Measurements from ENCODE around the gene PPME1. TPM values are rescaled to one million over a fixed set of nuclear protein-coding genes. Genes with fewer than 3 reads are reported as not detected.

The PPME1 gene
- total RNA-seq, 1 donor from 2014 or later: 35.4 TPM

- no peak for DNase-seq (ENCODE audit: low spot score)
These were observed 13.9 kb upstream of the PPME1 start for GRCh38 chr11:74157169-74157568.

- DNase-seq (ENCODE audit: low spot score): no peak
These were observed 11.4 kb upstream of the PPME1 start for GRCh38 chr11:74159642-74160041.

- no peak for DNase-seq (ENCODE audit: low spot score)
These were observed 8.2 kb upstream of the PPME1 start for GRCh38 chr11:74162681-74163467.

GRCh38 chr11:74168838-74169237 lies 2.3 kb upstream of the PPME1 start:
- no peak for DNase-seq (ENCODE audit: low spot score)

DNA sequence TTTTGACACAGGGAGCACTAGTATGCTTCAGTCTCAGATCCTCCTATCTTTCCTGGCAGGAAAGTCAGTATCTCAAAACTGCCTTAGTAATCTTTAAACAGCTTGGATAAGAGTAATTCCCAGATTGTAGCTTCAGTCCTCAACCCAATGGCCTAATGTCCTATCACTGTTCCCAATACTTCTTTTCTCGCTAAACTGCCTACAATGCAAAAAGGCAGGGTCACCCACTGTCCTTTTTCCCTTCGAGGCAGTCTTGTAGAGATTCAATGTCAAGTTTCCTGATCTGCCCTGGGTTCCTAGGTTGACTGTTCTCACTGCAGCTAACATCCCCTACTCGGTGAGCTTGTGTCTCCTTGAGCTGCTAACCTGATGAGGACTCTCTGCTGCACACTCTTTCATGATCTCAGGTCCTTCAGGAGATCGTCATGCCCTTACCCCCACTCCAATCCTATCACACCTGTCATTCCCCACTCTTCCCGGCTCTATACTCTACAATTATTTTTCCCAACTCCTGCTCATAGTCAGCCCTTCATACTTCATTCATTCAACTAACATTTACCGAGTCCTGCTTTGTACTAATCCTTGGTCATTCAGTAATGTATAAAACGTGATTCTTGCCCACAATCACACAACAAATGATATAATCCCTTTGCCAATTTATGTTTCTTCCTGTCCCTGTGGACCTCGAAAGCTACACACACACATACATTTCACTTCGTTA lies 1.2 kb upstream of the PPME1 start:
- DNase-seq (ENCODE audit: low spot score): no peak

DNA sequence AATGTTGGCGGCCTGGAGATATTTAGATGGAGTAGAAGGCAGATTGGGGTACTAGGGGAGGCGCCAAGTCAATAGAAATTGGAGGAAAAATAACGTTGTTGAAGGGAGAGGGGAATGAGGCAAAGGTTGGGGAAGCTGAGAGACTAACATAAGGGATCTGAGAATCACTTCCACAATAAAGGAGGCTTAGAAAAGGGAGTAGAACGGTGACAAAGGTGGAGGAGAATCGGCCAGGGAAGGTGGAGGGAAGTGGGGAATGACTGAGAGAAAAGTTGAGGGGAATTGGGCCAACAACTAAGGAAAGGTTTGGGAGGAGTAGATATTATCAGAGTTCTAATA lies 510 bp downstream of the PPME1 start:
- DNase-seq (ENCODE audit: low spot score): no peak

DNA sequence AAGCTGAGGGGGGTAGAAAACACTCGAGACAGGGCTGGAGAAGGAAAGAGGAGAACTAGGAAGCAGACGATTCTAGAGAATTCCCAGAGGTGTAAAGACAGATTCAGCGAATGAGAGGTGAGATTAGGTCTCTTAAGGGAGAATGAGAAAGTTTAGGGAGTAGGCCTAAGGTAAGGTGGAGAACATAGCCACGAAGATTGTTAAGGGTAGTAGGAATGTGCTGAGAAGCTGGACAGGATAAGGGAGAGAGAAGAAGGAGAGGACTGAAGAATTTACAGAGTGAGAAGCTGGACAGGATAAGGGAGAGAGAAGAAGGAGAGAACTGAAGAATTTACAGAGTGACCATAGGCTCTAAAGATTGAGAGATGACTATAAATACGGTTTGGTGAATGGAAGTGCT lies 908 bp downstream of the PPME1 start:
- no peak for DNase-seq (ENCODE audit: low spot score)

DNA sequence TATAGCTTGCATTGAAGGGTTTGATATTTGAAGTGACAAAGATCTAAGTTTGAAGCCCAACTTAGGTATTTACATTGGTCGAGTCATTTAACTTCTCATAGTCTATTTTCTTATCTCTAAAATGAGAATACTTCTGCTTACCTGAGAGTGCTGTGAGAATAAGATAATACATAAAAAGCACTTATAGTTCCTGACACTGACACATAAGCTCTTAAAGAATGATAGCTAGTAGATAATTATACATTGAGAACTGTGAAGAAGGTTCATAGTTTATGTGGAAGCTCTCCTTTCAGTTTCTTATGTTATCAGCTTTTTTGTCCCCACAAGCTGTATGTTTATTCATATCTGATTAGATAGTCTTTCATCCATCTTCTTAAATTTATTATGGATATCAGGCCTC lies 4.8 kb downstream of the PPME1 start:
- no peak for DNase-seq (ENCODE audit: low spot score)

DNA sequence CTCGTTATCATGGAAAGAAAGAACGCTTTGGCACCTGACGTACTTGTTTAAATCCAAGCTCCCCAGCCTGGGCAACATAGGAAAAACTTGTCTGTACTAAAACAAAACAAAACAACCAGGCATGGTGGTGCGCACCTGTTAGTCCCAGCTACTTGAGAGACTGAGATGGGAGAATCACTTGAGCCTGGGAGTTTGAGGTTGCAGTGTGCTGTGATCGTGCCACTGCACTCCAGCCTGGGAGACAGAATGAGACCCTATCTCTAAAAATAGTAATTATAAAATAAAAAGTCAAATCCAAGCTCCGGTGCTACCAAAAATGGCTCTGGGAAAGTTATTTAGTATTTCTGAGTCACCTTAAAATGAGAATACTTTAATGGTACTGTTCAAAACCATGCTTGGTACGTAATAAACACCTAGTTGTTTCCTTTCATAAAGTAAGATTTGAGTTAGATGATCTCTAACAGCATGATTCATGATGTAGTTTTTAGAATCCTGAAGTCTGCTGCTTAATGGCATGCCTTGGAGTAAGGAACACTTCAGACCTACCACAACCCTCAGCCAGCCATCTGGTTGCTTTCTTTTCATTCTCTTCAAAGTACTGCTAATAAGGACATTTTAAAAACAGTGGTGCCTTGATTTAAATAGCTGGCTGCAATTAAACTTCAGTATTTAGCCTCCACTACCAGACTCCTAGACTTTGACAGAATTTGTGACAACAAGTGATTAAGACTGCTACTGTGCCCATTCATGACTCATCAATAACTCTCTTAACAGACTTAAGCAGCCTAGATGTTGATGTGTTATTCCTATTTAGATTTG lies 8.4 kb downstream of the PPME1 start:
- DNase-seq (ENCODE audit: low spot score): no peak

DNA sequence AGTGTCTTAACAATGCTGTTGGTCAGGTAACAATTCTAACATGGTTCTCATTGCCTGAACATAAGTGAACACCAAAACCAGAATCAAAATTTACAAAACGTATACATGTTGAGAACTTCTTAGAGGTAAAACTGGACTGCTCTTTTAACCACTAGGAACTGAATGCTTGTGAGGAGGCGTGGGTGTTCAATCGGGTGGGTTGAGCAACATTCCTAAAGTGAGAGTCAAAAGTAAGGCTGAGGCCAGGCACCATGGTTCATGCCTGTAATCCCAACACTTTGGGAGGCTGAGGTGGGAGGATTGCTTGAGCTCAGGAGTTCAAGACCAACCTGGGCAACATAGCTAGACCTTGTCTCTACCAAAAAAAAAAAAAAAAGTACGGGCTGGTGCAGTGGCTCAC lies 11.5 kb downstream of the PPME1 start:
- no peak for DNase-seq (ENCODE audit: low spot score)

GRCh38 chr11:74185285-74185684 lies 14.2 kb downstream of the PPME1 start:
- DNase-seq (ENCODE audit: low spot score): no peak

DNA sequence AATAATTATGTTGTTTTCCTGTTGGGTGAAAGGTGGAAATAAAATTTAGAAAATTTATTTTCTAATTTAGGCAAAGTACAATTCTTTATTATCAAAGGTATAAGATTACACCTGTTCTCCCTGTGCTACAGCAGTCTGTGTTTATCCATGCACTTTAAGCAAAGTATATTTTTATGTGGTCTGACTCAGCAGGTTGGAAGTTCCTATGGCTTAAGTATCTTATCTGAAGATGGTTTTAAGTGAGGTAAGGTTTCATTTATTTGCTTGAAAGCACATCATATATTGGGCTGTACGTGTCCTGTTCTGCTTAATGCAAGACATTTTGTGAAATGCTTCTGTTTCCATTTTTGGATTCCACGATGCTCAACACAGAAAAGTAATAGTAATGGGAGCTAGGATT lies 14.6 kb downstream of the PPME1 start:
- DNase-seq (ENCODE audit: low spot score): no peak

DNA sequence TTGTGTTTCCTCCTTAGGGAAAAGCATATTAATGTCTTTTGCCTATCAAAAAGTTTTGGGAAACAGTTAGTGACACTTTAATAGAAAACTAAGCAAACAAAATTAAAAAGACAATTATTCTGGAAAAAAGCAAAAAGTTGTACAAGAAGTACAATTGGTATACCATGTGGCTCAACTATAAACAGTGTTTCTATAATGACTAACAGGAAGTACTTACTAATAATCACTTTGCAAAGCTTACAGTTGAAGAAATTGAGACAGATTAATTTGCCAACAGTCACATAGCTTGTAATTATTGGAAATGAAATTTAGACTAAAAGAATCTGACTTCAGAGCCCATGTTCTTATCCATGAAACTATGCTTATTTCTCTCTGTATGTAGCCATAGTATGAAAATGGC lies 24.7 kb downstream of the PPME1 start:
- no peak for DNase-seq (ENCODE audit: low spot score)

GRCh38 chr11:74196781-74197486 lies 25.8 kb downstream of the PPME1 start:
- no peak for DNase-seq (ENCODE audit: low spot score)

DNA sequence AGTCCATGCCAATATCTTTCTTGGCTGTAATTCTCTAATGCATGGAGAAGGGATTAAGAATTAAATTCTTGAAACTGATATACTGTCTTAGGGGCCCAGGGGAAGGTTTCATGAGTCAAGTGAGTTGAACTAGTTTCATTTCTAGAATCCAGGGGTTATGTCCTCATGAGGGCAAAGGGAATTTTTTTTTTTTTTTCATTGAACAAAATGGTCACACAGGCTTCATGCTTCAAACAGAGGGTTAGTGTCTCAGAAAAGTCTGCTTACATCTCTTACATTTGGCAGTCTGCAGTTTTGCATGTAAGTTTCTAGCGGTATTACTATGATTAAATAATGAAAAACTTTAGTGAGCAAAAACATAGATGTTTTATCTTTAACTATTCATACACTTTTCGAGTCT lies 32.9 kb downstream of the PPME1 start:
- DNase-seq (ENCODE audit: low spot score): no peak

DNA sequence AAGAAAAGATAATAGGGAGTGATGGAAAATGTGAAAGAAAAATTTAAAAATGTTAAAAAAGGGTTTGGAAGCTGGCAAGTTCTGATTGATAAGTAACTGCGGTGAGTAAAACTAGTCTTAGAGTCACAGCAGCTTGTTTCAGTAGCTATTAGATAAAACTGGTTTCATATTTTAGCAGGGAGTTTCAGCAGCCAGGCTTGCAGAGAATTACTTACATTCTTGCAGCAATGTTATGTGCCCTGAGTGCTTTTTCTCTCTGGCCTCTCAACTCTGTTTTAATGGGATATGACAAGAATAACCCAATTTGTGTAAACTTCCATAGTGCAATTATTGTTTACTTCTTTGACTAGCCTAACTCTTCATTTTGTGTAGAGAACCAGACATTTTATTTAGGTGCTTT lies 33.6 kb downstream of the PPME1 start:
- no peak for DNase-seq (ENCODE audit: low spot score)

- DNase-seq (ENCODE audit: low spot score): no peak
These were observed 34.1 kb downstream of the PPME1 start for GRCh38 chr11:74205181-74205580.

DNA sequence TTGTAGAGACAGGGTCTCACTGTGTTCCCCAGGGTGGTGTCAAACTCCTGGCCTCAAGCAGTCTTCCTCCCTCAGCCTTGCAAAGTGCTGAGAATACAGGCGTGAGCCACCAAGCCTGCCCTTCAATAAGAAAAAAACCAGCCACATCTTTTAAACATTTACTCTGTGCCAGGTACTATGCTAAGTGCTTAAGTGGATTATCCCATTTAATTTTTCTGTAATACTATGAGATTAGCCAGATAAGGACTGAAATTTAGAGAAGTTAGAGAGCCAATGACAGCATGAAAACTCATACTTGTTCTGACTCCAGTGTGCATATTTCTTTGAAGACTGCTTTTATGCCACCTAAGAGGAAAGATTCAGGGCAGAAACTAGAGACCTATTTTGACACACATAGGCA lies 35.7 kb downstream of the PPME1 start:
- DNase-seq (ENCODE audit: low spot score): no peak

DNA sequence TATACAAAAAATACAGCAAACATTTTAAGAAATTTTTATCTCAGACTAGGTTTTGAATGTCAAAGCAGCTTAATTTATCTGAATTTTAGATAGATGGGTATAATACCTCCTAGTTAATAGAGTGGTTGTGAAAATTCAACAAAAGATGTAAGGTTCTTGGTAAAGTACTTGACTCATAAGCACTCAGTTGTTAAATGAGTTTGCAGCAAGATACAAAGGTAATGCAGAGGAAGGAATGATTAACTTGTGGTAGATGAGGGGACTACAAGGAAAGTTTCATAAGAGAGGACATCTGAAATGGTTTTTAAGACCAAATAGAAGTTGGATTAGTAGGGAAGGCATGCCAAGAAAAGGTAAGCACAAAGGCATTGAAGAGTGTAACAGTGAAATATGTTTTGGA lies 37.4 kb downstream of the PPME1 start:
- no peak for DNase-seq (ENCODE audit: low spot score)

- no peak for DNase-seq (ENCODE audit: low spot score)
These were observed 41.4 kb downstream of the PPME1 start for GRCh38 chr11:74212533-74212932.

DNA sequence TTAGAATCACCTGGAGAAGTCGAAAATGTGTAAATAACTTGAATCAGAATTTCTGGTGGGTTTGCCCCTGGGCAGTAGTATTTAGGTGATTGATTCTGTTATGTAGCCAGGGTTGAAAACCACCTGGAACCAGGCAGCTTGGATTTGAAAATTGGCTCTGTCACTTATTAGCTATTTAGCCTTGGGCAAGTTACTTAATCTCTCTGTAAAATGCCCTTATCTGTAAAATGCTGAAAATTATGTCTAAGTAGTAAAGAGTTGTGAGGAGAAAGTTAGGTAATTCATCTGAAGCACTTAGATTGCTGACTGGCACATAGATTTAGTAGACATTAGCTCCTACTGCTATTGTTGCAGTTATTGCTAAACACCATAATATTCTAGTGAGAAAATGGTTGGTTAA lies 49.3 kb downstream of the PPME1 start:
- no peak for DNase-seq (ENCODE audit: low spot score)

DNA sequence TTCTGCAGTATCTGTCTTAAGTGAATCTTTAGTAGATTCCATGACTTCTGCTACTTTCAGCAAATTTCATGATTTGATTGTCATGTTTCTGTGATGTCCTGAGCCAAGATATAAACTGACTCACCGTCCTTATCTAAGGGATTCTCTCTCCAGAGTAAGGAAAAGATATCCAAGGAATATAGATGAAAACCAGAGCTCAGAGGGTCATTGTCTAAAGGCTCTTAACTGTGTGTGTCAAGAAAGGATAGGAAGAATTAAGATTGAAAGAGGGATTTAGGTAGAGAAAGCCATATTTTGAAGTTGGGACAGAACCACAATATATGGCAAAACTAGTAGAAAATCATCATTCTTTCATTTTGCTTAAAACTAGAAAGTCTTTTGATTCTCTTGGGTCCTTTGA lies 50.7 kb downstream of the PPME1 start:
- DNase-seq (ENCODE audit: low spot score): no peak
